Gastrocnemius medialis (tissue), 4 donors: ENCODE results near the gene TSPAN16. TPM values are rescaled to one million over a fixed set of nuclear protein-coding genes. Genes with fewer than 3 reads are reported as not detected.

ENCODE experiments used
- ATAC-seq, 2 donors: fragments of 150-250 bp; one replicate each; pipeline ENCODE4 v1.9.1; 2016
- DNase-seq, 2 donors: peaks; one replicate each; pipeline ENCODE4 v3.0.0-alpha.2; 2019
- H3K27ac ChIP-seq, 4 donors: fragments of 200-600 bp; sonication (generic); 1 replicate in 1 of 4; 2 replicates in 3 of 4; pipeline ENCODE4 v1.5.1; 2016 to 2018; ENCODE audit warnings: mild to moderate bottlenecking in 2 of 4, moderate library complexity in 1 of 4
- H3K27me3 ChIP-seq, 3 donors: fragments of 200-600 bp; sonication (generic) in 2 of 3; 1 replicate in 1 of 3; 2 replicates in 2 of 3; pipeline versions ENCODE4 v1.5.1 to v1.6.0; 2016 to 2019; ENCODE audit warnings: mild to moderate bottlenecking in 1 of 3, moderate library complexity in 1 of 3
- H3K36me3 ChIP-seq, 2 donors: fragments of 200-600 bp; sonication (generic) in 1 of 2; one replicate each; pipeline ENCODE4 v1.5.1; 2017 to 2018
- H3K4me1 ChIP-seq, 2 donors: fragments of 200-600 bp; sonication (generic) in 1 of 2; one replicate each; pipeline ENCODE4 v1.5.1; 2016 to 2017; ENCODE audit warnings: mild to moderate bottlenecking in 2 of 2
- H3K4me3 ChIP-seq, 4 donors: fragments of 200-600 bp; sonication (generic) in 3 of 4; 1 replicate in 1 of 4; 2 replicates in 3 of 4; pipeline ENCODE4 v1.5.1; 2016 to 2019; ENCODE audit warnings: mild to moderate bottlenecking in 2 of 4
- H3K9me3 ChIP-seq, 3 donors: fragments of 200-600 bp; sonication (generic) in 2 of 3; 1 replicate in 1 of 3; 2 replicates in 2 of 3; pipeline ENCODE4 v1.5.1; 2016 to 2019
- POLR2A ChIP-seq, 2 donors: fragments of 450-650 bp; IDR thresholded peaks; one replicate each; pipeline ENCODE4 v1.6.1; 2017; ENCODE audit warnings: antibody characterized with exemption in 2 of 2, mild to moderate bottlenecking in 2 of 2, moderate library complexity in 2 of 2
- in situ Hi-C, 4 donors: fragments of 200-750 bp; cut with MboI; loops; one replicate each; pipeline versions ENCODE4 v1.15.0 to v1.8.0; 2017; ENCODE audit warnings: low sequenced_read_pairs in 4 of 4
- intact Hi-C: fragments of 100-400 bp; cut with DNase I; formaldehyde crosslinking; loops from one replicate; pipeline ENCODE4 v1.15.1; 2023; ENCODE audit warnings: low total_unique reads
- total RNA-seq, 4 donors: library from RNA; depleted of rRNA; stranded (reverse); fragments of >200 nt; gene quantifications; one replicate each; pipeline versions ENCODE4 v1.1.0 to v1.2.3, GENCODE V29; 2016
- TF ChIP-seq, protein P1 (sequence below), 5 experiments: fragments of 450-650 bp in 3 of 5; fragments of 200-600 bp in 2 of 5; sonication (generic) in 2 of 5; IDR thresholded peaks in 4 of 5; conservative IDR thresholded peaks in 1 of 5; 1 replicate in 4 of 5; 2 replicates in 1 of 5; pipeline ENCODE4 v1.5.1; 2016 to 2019; ENCODE audit warnings: antibody characterized with exemption in 5 of 5, mild to moderate bottlenecking in 3 of 5, moderate library complexity in 3 of 5

TSPAN16 gene
- total RNA-seq, 4 donors from 2014 or later, result not detected

- H3K4me3 ChIP-seq, result no peak overlapping the region
- H3K27ac ChIP-seq, result peak overlapping the region; percentile 73 to 83 (median 80)
- no peaks in the 10 kb centered on the region for H3K27me3 ChIP-seq
- peaks cover 0 to 8% of the 10 kb centered on the region in 2 donors for H3K36me3 ChIP-seq
- ATAC-seq (no peak), DNase-seq (no peak)
- peaks cover 10 to 12% of the 10 kb centered on the region in 2 donors for H3K4me1 ChIP-seq
- intact Hi-C loops, result no loop called here
- no peaks in the 10 kb centered on the region for H3K9me3 ChIP-seq
- in situ Hi-C loops, result no loop called here
- no peak for TF ChIP-seq POLR2A (IDR thresholded peaks at IDR 0.05)
- TF ChIP-seq, protein P1, sequence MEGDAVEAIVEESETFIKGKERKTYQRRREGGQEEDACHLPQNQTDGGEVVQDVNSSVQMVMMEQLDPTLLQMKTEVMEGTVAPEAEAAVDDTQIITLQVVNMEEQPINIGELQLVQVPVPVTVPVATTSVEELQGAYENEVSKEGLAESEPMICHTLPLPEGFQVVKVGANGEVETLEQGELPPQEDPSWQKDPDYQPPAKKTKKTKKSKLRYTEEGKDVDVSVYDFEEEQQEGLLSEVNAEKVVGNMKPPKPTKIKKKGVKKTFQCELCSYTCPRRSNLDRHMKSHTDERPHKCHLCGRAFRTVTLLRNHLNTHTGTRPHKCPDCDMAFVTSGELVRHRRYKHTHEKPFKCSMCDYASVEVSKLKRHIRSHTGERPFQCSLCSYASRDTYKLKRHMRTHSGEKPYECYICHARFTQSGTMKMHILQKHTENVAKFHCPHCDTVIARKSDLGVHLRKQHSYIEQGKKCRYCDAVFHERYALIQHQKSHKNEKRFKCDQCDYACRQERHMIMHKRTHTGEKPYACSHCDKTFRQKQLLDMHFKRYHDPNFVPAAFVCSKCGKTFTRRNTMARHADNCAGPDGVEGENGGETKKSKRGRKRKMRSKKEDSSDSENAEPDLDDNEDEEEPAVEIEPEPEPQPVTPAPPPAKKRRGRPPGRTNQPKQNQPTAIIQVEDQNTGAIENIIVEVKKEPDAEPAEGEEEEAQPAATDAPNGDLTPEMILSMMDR (IDR thresholded peaks at IDR 0.05 in 4 of 5, conservative IDR thresholded peaks at IDR 0.05 in 1 of 5), result no peak
These were observed 47.1 kb upstream of the TSPAN16 start for GRCh38 chr19:11248852-11249251.

DNA sequence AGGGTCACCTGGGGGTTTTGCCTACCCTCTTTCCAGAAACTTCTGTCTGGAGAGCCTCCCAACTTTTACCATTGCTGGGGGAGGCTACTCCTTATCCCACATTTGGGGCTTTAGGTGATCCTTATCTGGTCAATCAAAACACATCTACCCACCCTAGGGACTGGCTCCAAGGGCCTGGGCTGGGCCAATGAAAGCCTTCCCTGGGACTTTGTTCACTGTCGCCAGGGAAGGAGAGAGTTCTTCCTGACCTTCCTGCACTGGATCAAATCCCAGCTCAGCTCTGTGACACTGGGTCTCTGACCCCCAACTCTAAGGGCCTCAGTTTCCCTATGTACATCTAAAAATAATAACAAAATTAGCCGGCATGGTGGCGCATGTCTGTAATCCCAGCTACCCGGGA, 44.7 kb upstream of the TSPAN16 start:
- H3K4me1 ChIP-seq, result peaks cover 10 to 12% of the 10 kb centered on the region in 2 donors
- H3K27ac ChIP-seq, result peak overlapping the region in 3 of 4 donors; percentile 33 to 77 (median 74)
- no peaks in the 10 kb centered on the region for H3K27me3 ChIP-seq
- no peak overlapping the region for H3K4me3 ChIP-seq
- DNase-seq, result no peak
- intact Hi-C loops (no loop called here), in situ Hi-C loops (no loop called here)
- no peaks in the 10 kb centered on the region for H3K9me3 ChIP-seq
- TF ChIP-seq, protein P1 (IDR thresholded peaks at IDR 0.05 in 4 of 5, conservative IDR thresholded peaks at IDR 0.05 in 1 of 5), result no peak
- TF ChIP-seq POLR2A (IDR thresholded peaks at IDR 0.05), result no peak
- ATAC-seq, result no peak
- peaks cover 0 to 8% of the 10 kb centered on the region in 2 donors for H3K36me3 ChIP-seq

DNA sequence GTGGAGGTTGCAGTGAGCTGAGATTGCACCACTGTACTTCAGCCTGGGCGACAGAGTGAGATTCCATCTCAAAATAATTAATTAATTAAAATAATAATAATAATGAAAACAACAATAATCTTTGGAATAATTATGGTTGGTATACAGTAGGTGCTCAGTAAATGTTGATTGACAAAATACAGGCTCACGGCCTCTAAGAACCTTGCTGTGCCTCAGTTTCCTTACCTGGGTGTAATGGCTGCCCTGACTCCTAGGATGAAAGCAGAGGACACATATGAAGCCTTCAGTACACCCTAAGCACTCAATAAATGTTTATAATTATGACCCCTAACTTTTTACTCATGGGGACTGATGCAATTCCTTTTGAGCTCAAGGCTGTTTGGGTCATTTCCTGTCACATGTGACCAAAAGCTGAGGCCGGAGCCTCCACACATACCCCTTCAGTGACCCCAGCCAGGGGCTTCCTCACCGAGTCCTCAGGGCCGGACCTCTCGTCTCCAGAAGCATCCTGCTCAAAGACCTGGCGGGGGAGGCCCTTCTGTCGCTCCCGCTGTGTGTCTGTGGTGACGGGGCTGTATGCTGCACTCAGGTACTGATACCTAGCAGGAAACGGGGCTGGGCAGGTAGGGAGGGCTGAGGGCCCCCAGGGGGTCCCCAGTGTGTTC, 44.2 kb upstream of the TSPAN16 start:
- H3K4me1 ChIP-seq, result peaks cover 8 to 12% of the 10 kb centered on the region in 2 donors
- no peaks in the 10 kb centered on the region for H3K9me3 ChIP-seq
- TF ChIP-seq POLR2A (IDR thresholded peaks at IDR 0.05), result no peak
- TF ChIP-seq, protein P1 (IDR thresholded peaks at IDR 0.05 in 4 of 5, conservative IDR thresholded peaks at IDR 0.05 in 1 of 5), result no peak
- H3K27me3 ChIP-seq, result no peaks in the 10 kb centered on the region
- in situ Hi-C loops, result no loop called here
- no peak overlapping the region for H3K4me3 ChIP-seq
- ATAC-seq, result no peak
- H3K27ac ChIP-seq, result peak overlapping the region in 3 of 4 donors; percentile 74 to 78 (median 77)
- DNase-seq, result no peak
- intact Hi-C loops, result no loop called here
- peaks cover 0 to 8% of the 10 kb centered on the region in 2 donors for H3K36me3 ChIP-seq

- in situ Hi-C loops, result no loop called here
- peaks cover 0 to 8% of the 10 kb centered on the region in 2 donors for H3K36me3 ChIP-seq
- intact Hi-C loops, result no loop called here
- no peaks in the 10 kb centered on the region for H3K27me3 ChIP-seq
- peaks cover 4 to 9% of the 10 kb centered on the region in 2 donors for H3K4me1 ChIP-seq
- peak overlapping the region; percentile 66 to 78 (median 76) for H3K27ac ChIP-seq
- no peak overlapping the region for H3K4me3 ChIP-seq
- no peak for DNase-seq
- H3K9me3 ChIP-seq, result no peaks in the 10 kb centered on the region
- TF ChIP-seq, protein P1 (IDR thresholded peaks at IDR 0.05 in 4 of 5, conservative IDR thresholded peaks at IDR 0.05 in 1 of 5), result no peak
- TF ChIP-seq POLR2A (IDR thresholded peaks at IDR 0.05), result no peak
- no peak for ATAC-seq
These were observed 43.1 kb upstream of the TSPAN16 start for GRCh38 chr19:11252665-11253355.
